ENCODE results near the gene AUTS2. TPM values are rescaled to one million over a fixed set of nuclear protein-coding genes. Genes with fewer than 3 reads are reported as not detected.

AUTS2 gene
- total and polyA plus RNA-seq, 2 of the 8 experiments (the other 6 are each of a cell fraction or from before 2014, with no cell fraction given), result 25.9 to 101 TPM

DNA sequence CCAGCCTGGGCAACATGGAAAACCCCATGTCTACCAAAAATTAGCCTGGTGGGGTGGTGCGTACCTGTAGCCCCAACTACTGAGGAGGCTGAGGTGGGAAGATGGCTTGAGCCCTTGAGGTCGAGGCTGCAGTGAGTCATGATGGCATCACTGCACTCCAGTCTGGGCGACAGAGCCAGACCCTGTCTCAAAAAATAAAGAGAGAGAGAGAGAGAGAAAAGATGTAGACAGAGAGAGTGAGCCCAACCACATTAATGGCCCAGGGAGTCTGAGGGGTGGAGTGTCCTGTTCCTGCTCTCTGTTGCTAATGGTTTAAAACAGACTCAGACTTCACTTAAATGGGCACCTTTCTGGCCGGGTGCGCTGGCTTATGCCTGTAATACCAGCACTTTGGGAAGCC is 1078.0 kb downstream of the AUTS2 start:
- no peak overlapping the region for H2BK20ac ChIP-seq (ENCODE audit: low read length)
- H2AK5ac ChIP-seq (ENCODE audit: low read depth, low read length), result no peak overlapping the region
- H4K20me1 ChIP-seq (replicated peaks in 1 of 2; ENCODE audit: control insufficient read depth in 1 of 2, insufficient read depth in 2 of 2, low read length in 2 of 2), result no peaks in the 10 kb centered on the region
- WGBS, 2 experiments (ENCODE audit: extremely low coverage in 1 of 2, insufficient coverage in 1 of 2, insufficient read length in 1 of 2, insufficient replicate concordance in 2 of 2, low coverage in 1 of 2, low lambda C conversion rate in 2 of 2, missing lambda C conversion rate in 1 of 2), result 88% methylated on average over 5 of the region's 5 CpGs; no CpG with 5 or more reads in 1 of the 2 experiments
- no peak overlapping the region for H2BK15ac ChIP-seq (ENCODE audit: low read length)
- FAIRE-seq (no peak), DNase-seq (ENCODE audit: low read depth in 1 of 2, low spot score in 2 of 2) (no peak)
- H3K27me3 ChIP-seq (replicated peaks in 1 of 4; ENCODE audit: control insufficient read depth in 3 of 4, extremely low read depth in 1 of 4, insufficient read depth in 3 of 4, low read length in 3 of 4), result peaks cover 6 to 26% (median 17%) of the 10 kb centered on the region in 4 experiments
- peaks cover 1 to 12% (median 7%) of the 10 kb centered on the region in 4 experiments; a peak in 5 of 7 replicates for H3K4me1 ChIP-seq (replicated peaks in 1 of 4; ENCODE audit: control insufficient read depth in 3 of 4, insufficient read depth in 4 of 4, low read length in 3 of 4)
- H3K23ac ChIP-seq (ENCODE audit: insufficient read length), result no peak overlapping the region
- no peak overlapping the region for H3K4ac ChIP-seq (replicated peaks; ENCODE audit: insufficient read length, low read depth, low read length)
- H4K91ac ChIP-seq (replicated peaks; ENCODE audit: insufficient read length, low read length), result no peak overlapping the region
- no peak overlapping the region for H3K18ac ChIP-seq (ENCODE audit: extremely low read depth, low read length)
- no peak overlapping the region for H2BK5ac ChIP-seq (ENCODE audit: low read depth, low read length)
- no peak overlapping the region for H2BK12ac ChIP-seq (ENCODE audit: low read depth, low read length)
- no peaks in the 10 kb centered on the region for H3K79me1 ChIP-seq (ENCODE audit: low read depth, low read length)
- CTCF ChIA-PET (ENCODE audit: partially characterized antibody), result no interaction called here
- no peak overlapping the region for H3K4me2 ChIP-seq (ENCODE audit: insufficient read depth in 1 of 2, low read depth in 2 of 2, low read length in 2 of 2)
- POLR2A ChIA-PET (ENCODE audit: partially characterized antibody), result no interaction called here
- no peak overlapping the region for H4K5ac ChIP-seq (ENCODE audit: insufficient read length, low read depth, low read length)
- no peaks in the 10 kb centered on the region for H3K79me2 ChIP-seq (ENCODE audit: control insufficient read depth in 1 of 2, insufficient read depth in 2 of 2, low read length in 2 of 2)
- H3K23me2 ChIP-seq (ENCODE audit: low read depth, low read length), result peaks cover 2% of the 10 kb centered on the region; the same call in 1 of the 2 replicates
- H2AFZ ChIP-seq (ENCODE audit: low read length), result no peak overlapping the region
- H3K14ac ChIP-seq (ENCODE audit: insufficient read length), result no peak overlapping the region
- H3K27ac ChIP-seq (ENCODE audit: low read depth, low read length), result no peak overlapping the region
- no peak overlapping the region for H3K9ac ChIP-seq (replicated peaks in 1 of 4; ENCODE audit: extremely low read depth in 1 of 4, low read depth in 3 of 4, low read length in 3 of 4)
- H4K8ac ChIP-seq (ENCODE audit: extremely low read depth, insufficient read depth, low read length), result no peak overlapping the region
- no peaks in the 10 kb centered on the region for H3K9me3 ChIP-seq (ENCODE audit: insufficient read depth in 2 of 2, low read depth in 1 of 2, low read length in 1 of 2)
- H2BK120ac ChIP-seq (replicated peaks; ENCODE audit: low read depth, low read length), result no peak overlapping the region
- H3K36me3 ChIP-seq (ENCODE audit: control insufficient read depth in 2 of 4, insufficient read depth in 4 of 4, low read length in 3 of 4), result no peaks in the 10 kb centered on the region
- H3K56ac ChIP-seq (replicated peaks; ENCODE audit: insufficient read length, low read depth, low read length), result no peak overlapping the region
- H3K4me3 ChIP-seq (ENCODE audit: extremely low read depth in 1 of 4, insufficient read depth in 2 of 4, low read depth in 3 of 4, low read length in 4 of 4), result no peak overlapping the region
- TF ChIP-seq JUN (IDR thresholded peaks at IDR 0.05; ENCODE audit: low read depth, low read length), result no peak
